ENCODE results near the gene MLPH. TPM values are rescaled to one million over a fixed set of nuclear protein-coding genes. Genes with fewer than 3 reads are reported as not detected.

The MLPH gene
- total RNA-seq, 2 donors from 2014 or later = 91.5 to 121 TPM

- intact Hi-C loops (cut with DNase I) = no loop called here
- DNase-seq (no peak), ATAC-seq (no peak)
Measured at GRCh38 chr2:237492137-237492890, 5.3 kb downstream of the MLPH start.

- intact Hi-C loops (cut with DNase I) = no loop called here
- ATAC-seq = no peak
Measured at GRCh38 chr2:237494066-237494465, 7.0 kb downstream of the MLPH start.

GRCh38 chr2:237495521-237496117 is 8.6 kb downstream of the MLPH start:
- no peak for DNase-seq
- no peak for ATAC-seq
- intact Hi-C loops (cut with DNase I) = no loop called here

More at GRCh38 chr2:237494066-237494465, 7.0 kb downstream of the MLPH start:
- DNase-seq = no peak

GRCh38 chr2:237496428-237496827 is 9.4 kb downstream of the MLPH start:
- DNase-seq (no peak), ATAC-seq (no peak)
- intact Hi-C loops (cut with DNase I) = no loop called here

GRCh38 chr2:237497009-237497837 is 10.2 kb downstream of the MLPH start:
- intact Hi-C loops (cut with DNase I) = no loop called here
- DNase-seq = no peak

GRCh38 chr2:237497838-237498186 is 10.8 kb downstream of the MLPH start:
- peak in 1 of 2 donors; percentile 65 for ATAC-seq

More at GRCh38 chr2:237497009-237497837, 10.2 kb downstream of the MLPH start:
- no peak for ATAC-seq

GRCh38 chr2:237498341-237498740 is 11.3 kb downstream of the MLPH start:
- no peak for ATAC-seq

More at GRCh38 chr2:237497838-237498186, 10.8 kb downstream of the MLPH start:
- DNase-seq = no peak
- intact Hi-C loops (cut with DNase I) = no loop called here

GRCh38 chr2:237500681-237501424 is 13.8 kb downstream of the MLPH start:
- intact Hi-C loops (cut with DNase I) = no loop called here
- DNase-seq = no peak
- ATAC-seq = peak in 1 of 2 donors; percentile 40

More at GRCh38 chr2:237498341-237498740, 11.3 kb downstream of the MLPH start:
- DNase-seq = no peak
- intact Hi-C loops (cut with DNase I) = no loop called here

GRCh38 chr2:237501892-237502513 is 15.0 kb downstream of the MLPH start:
- intact Hi-C loops (cut with DNase I) = no loop called here
- DNase-seq (no peak), ATAC-seq (no peak)

GRCh38 chr2:237503201-237503600 is 16.1 kb downstream of the MLPH start:
- no peak for DNase-seq
- no peak for ATAC-seq
- intact Hi-C loops (cut with DNase I) = no loop called here

GRCh38 chr2:237505188-237505939 is 18.3 kb downstream of the MLPH start:
- intact Hi-C loops (cut with DNase I) = no loop called here
- no peak for DNase-seq
- peak in 1 of 2 donors; percentile 23 for ATAC-seq

- no peak for ATAC-seq
- intact Hi-C loops (cut with DNase I) = no loop called here
- DNase-seq = no peak
Measured at GRCh38 chr2:237507512-237507911, 20.5 kb downstream of the MLPH start.

- DNase-seq = no peak
- intact Hi-C loops (cut with DNase I) = no loop called here
- ATAC-seq = no peak
Measured at GRCh38 chr2:237508361-237508760, 21.3 kb downstream of the MLPH start.

- intact Hi-C loops (cut with DNase I) = no loop called here
- ATAC-seq (no peak), DNase-seq (no peak)
Measured at GRCh38 chr2:237509151-237509550, 22.1 kb downstream of the MLPH start.

GRCh38 chr2:237509905-237510304 is 22.9 kb downstream of the MLPH start:
- ATAC-seq (no peak), DNase-seq (no peak)
- intact Hi-C loops (cut with DNase I) = loop anchor here in 1 of 2 donors (5.0 kb wide), 1 partner anchor 62 kb away; no protein-coding TSS in a partner anchor

GRCh38 chr2:237510502-237511217 is 23.6 kb downstream of the MLPH start:
- intact Hi-C loops (cut with DNase I) = loop anchor here in 1 of 2 donors (5.0 kb wide), 1 partner anchor 62 kb away; no protein-coding TSS in a partner anchor
- DNase-seq (no peak), ATAC-seq (peak in 1 of 2 donors; percentile 15)

GRCh38 chr2:237511433-237511832 is 24.4 kb downstream of the MLPH start:
- no peak for DNase-seq
- intact Hi-C loops (cut with DNase I) = loop anchor here in 1 of 2 donors (5.0 kb wide), 1 partner anchor 61 kb away; no protein-coding TSS in a partner anchor
- no peak for ATAC-seq

All from left cardiac atrium (tissue), 4 donors.